Measurements from ENCODE around the gene FAM107B. TPM values are rescaled to one million over a fixed set of nuclear protein-coding genes. Genes with fewer than 3 reads are reported as not detected.
"Not testable (repeated sequence)": the region's sequence is repeated elsewhere in the genome, so short reads cannot be mapped to it uniquely, and the experiment has no call there.

FAM107B gene
- total RNA-seq, 1 experiment from 2014 or later, result 14.3 TPM

- no peak for DNase-seq (ENCODE audit: low read depth)
These were observed 139.5 kb downstream of the FAM107B start for GRCh38 chr10:14635043-14635710.

DNA sequence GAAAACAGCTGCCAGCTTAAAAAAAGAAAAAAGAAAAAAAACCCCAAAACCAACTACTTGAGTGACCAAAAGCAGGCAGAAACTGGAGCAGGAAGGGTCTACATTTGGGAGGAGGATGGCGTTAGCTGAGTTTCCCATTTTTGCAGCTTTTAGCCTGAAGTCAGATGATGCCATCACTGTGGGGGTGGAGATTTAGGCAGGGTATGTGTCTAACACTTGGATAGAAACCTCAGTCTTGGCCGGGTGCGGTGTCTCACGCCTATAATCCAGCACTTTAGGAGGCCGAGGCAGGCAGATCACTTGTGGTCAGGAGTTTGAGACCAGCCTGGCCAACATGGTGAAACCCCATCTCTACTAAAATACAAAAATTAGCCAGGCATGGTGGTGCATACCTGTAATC lies 140.1 kb downstream of the FAM107B start:
- not testable (repeated sequence) for DNase-seq (ENCODE audit: low read depth)

DNA sequence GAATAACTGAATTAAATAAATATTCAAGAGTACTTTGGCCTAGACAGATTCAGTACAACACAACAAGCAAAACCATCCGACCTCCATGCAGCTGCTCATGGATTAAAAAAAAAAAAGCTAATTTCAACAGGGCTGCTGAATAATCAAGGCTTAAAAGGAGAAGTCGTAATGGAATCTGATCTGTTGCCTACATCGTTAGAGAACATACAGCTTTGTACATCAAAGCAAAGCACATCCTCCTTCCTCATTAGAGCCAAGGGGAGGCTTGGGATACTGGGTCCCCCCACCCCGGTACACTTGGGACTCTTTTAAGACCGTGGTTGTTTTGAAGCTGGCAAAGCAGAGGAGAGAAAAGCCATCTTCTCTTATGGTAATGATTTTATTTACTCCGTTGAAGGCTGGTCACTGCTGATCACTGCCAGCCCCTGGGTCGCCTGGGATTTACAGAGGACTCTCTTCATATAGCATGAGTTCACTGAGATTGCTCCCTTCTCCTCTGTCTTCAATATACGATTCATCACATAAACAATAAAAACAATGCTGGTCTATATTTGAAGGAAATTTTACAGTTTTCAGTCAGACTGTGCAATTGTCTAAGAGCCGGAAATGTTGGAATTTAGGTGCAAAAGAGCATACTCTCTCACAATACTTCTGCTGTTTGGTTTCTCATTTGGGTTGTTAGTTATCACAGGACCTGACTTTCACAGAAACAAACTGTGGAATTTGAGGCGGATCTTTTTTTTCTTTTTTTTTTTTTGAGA lies 148.8 kb downstream of the FAM107B start:
- DNase-seq (ENCODE audit: low read depth), result no peak

GRCh38 chr10:14625192-14625631 lies 149.5 kb downstream of the FAM107B start:
- DNase-seq (ENCODE audit: low read depth), result no peak

DNA sequence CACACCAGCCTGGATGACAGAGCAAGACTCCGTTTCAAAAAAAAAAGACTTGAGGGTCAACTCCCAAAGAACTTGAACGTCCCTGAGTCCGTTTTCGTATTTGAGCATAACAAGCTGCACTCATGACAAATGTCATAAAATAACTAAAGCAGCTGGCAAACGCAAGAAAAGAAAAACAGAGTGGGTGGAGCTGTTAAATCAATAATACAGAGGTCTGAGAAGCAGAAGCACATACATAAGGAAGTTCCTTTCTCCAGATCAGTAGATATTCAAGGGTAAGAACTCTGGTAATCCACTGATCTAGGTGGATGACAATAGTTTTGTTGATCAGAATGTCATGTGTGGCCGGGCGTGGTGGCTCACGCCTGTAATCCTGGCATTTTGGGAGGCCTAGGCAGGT lies 150.1 kb downstream of the FAM107B start:
- no peak for DNase-seq (ENCODE audit: low read depth)

DNA sequence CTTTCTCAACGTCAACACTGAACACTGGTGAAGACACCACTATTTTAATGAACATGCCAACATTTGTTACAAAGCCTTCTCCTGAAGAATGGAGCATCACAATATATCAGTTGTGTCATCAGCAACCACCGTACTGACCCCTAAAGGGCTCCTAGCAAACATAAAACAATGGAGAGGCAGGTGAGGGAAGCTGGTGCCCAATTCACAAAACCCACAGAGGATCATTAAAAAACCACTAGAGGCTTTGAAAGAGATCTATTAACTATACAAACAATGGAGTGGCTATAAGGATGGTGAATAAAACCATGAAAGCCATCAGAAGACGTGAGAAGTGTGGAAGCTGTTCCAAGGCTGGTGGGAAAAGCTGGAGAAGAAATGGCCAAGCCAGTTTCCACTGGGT lies 150.8 kb downstream of the FAM107B start:
- no peak for DNase-seq (ENCODE audit: low read depth)

DNA sequence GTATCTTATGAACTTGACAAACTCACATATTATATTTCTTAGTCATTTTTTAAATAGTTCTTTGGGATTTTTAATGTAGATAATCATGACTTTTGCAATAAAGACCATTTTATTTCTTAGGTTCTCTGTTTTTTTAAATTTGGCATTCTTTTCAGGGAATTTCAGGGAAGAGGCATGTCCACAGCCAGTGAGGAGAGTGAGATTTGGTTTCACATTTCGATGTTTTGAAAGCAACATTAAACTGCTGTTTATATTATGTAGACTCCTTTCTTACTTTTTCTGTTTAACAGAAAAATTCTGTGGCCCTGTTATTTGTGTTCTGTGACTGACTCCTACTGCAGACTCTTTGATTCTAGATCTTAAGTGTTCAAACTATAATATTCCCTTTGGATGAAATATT lies 153.7 kb downstream of the FAM107B start:
- DNase-seq (ENCODE audit: low read depth), result no peak

- DNase-seq (ENCODE audit: low read depth), result no peak
These were observed 156.0 kb downstream of the FAM107B start for GRCh38 chr10:14618674-14619073.

GRCh38 chr10:14617852-14618251 lies 156.8 kb downstream of the FAM107B start:
- DNase-seq (ENCODE audit: low read depth), result no peak

- DNase-seq (ENCODE audit: low read depth), result no peak
These were observed 157.6 kb downstream of the FAM107B start for GRCh38 chr10:14616955-14617730.

- DNase-seq (ENCODE audit: low read depth), result no peak
These were observed 158.2 kb downstream of the FAM107B start for GRCh38 chr10:14616465-14616864.

DNA sequence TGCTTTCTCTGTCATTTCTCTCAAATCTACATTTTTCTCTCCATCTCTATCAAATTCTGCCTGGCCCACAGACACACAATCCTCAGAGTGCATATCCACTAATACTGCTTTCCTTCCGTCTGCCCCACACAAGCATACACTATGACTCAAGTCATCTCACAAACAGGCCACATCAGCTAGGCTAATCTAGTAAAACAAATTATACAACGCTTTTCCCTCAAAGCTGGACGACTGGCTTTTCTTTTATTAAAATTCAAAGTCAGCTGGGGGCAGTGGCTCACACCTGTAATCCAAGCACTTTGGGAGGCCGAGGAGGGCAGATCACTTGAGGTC lies 161.1 kb downstream of the FAM107B start:
- DNase-seq (ENCODE audit: low read depth), result no peak

DNA sequence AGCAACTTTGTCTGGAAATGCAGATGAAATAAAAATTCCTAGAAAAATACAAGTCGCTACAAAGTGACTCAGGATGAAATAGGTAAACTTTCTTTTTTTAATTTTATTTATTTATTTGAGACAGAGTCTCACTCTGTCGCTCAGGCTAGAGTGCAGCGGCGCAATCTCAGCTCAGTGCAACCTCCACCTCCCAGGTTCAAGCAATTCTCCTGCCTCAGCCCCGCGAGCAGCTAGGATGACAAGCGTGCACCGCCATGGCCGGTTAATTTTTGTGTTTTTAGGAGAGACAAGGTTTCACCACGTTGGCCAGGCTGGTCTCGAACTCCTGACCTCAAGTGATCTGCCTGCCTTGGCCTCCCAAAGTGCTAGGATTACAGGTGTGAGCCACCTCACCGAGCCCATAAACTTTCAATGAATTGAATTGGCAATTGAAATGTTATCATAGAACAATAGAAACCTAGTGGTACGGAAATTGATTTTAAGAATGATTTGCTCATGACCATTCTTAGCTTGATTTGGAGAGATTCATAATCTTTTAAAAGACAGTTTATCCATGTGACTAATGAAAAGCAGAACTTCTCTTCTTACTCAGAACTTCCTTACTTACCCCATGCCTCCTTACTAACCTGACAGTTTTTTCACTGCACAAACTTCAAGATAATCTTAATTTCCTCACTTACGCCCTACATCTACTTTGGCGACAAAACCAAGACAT lies 161.7 kb downstream of the FAM107B start:
- no peak for DNase-seq (ENCODE audit: low read depth)

DNA sequence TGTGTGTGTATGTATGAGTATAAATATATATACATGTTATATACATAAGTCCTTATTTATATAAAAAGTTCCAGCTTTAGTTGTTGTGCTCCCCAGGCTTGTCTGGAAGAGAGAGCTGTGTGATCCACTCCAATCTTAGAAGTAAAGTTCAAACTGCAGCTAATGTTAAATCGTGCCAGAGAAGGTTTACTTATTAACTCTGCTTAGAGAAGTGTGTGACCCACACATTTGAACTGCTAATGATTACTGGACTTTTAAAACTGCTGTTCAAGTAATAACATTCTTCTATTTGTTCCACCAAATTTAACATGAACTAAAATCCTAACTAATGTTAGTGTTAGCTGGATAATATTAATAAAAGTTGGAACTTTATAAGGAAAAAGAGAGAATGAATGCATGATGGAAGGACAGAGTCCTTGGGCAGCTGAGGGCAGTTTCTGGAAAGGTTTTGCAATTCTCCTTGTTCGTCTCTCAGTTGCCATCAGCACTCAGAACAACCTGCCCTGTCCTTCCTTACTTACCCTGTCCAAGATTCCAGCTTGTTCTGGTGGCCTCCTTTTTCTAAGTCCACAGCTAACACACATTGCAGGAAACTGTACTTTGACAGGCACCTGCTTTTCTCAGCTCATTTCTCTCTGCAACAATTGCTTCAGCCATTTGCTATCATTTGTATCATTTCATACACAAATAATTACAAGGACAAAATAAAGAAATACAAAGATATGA lies 162.6 kb downstream of the FAM107B start:
- no peak for DNase-seq (ENCODE audit: low read depth)

GRCh38 chr10:14609178-14609577 lies 165.5 kb downstream of the FAM107B start:
- no peak for DNase-seq (ENCODE audit: low read depth)

GRCh38 chr10:14608381-14609001 lies 166.2 kb downstream of the FAM107B start:
- no peak for DNase-seq (ENCODE audit: low read depth)

GRCh38 chr10:14606633-14607032 lies 168.1 kb downstream of the FAM107B start:
- DNase-seq (ENCODE audit: low read depth), result no peak

DNA sequence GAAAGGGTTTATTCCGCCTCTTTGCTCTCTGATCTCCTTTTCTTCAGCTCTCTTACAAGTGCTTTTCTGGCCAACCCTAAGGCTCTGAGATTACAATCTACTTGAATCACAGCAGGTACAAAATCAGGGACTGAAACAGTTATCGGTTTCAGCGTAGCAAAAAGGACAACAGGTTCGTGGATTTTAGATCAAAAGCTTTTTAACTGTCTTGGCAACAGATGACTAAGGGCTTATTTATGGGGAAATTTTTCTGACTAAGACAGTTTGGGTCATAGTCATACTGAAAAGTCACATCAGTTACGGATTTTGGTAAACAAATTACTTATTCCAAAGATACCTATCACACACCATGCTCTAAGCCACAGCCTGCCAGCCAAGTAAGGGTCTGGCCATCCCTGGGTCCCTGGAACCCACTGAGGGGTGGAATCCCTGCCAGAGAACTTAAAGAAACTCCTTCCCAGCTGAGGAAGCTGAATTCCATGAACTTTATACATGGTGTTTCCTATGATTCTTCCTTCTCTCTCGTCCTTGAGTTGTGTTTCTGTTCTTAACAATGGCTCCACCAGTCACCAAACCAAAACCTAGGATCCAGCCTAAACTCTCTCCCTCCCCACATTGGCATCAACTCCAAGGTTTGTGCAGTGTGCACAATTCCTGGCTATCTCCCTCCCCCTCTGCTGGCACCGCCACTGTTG lies 169.3 kb downstream of the FAM107B start:
- DNase-seq (ENCODE audit: low read depth), result peak; percentile 30

DNA sequence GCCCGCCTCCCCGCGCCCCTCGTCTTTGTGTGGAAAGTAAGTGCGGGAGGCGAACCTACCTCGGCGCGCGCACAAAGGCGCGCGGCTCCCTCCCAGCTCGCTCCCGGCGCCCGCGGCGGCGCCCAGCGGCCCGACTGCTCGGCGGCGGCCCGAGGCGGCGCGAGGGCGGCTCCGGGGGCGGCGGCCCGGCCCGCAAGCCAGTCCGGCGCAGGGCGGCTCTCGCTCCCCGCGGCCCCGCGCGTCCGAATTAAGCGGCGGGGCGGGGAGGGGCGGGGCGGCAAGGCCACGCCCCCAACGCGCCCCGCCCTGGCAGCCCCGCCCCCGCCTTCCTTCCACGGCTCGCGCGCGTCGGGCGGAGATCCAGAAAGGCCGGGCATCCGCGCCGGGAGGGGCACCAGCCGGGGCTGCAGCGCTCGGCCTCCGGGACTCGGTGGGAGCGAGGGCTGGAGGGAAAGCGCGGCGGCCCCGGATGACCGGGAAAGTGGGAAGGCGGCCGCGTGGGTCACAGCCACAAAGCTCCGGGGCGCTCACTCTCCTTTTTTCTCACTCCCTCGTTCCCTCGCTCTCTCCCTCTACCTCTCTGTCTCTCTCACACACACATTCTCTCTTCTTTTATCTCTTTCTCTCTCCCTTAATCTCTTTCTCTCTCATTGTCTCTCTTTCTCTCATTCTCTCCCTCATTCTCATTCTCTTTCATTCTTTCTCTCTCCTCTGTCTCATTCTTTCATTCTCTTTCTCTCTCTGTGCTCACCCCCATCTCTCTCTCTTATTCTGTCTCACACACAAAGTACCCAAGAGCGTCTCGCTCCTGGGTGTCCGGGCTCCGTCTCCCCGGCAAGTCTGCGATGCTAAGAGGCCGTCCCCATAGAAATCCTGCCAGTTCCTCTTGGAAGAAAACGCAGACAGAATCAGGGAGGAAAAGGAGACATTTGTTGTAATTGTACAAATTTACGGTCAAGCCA lies 170.2 kb downstream of the FAM107B start:
- DNase-seq (ENCODE audit: low read depth), result peak; percentile 69
